AG10803 (cell line): ENCODE results near the gene TMC8.

Experiments used
- DNase-seq: peaks from one replicate; pipeline ENCODE4 v3.0.0; 2010; ENCODE audit warnings: low read depth
- H3K4me3 ChIP-seq: 2 replicates; pipeline ENCODE4 v1.5.1; 2011; ENCODE audit warnings: mild to moderate bottlenecking, low read length, control low read depth
- TF ChIP-seq, protein P1 (sequence below): conservative IDR thresholded peaks from 2 replicates; pipeline ENCODE4 v1.5.1; 2011; ENCODE audit warnings: mild to moderate bottlenecking, low read length, control low read depth, inconsistent platforms

The TMC8 gene

DNA sequence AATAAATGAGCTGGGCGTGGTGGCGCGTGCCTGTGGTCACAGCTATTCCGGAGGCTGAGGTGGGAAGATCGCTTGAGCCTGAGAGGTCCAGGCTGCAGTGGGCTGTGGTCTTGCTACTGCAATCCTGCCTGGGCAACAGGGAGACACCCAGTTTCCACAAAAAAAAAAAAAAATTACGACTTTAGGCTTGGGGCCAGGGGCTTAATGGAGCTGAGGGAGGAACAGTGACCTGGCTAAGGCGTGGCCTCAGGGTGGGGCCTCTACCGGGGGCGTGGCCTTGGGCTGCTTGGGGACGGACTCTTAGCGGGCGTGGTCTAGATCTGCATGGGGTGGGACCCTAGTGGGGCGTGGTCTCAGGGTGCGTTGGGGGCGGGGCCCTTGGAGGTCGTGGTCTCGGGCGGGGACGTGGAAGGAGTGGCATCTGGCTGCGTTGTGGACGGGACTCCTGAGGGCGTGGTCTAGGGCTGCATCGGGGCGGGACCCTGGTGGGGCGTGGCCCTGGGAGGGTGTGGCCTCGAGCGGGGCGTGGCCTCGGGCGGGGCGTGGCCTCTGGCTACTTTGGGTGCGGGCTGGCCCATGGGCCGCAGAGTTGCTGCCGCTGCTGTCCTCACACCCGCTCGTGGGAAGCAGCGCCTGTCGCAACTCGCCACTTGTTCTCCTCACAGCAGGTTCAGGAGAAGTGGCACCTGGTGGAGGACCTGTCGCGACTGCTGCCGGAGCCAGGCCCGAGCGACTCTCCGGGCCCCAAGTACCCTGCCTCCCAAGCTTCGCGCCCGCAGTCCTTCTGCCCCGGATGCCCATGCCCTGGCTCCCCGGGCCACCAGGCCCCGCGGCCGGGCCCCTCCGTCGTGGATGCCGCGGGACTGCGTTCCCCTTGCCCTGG lies 9.8 kb downstream of the TMC8 start:
- peak; percentile 53 for DNase-seq
- TF ChIP-seq, protein P1, sequence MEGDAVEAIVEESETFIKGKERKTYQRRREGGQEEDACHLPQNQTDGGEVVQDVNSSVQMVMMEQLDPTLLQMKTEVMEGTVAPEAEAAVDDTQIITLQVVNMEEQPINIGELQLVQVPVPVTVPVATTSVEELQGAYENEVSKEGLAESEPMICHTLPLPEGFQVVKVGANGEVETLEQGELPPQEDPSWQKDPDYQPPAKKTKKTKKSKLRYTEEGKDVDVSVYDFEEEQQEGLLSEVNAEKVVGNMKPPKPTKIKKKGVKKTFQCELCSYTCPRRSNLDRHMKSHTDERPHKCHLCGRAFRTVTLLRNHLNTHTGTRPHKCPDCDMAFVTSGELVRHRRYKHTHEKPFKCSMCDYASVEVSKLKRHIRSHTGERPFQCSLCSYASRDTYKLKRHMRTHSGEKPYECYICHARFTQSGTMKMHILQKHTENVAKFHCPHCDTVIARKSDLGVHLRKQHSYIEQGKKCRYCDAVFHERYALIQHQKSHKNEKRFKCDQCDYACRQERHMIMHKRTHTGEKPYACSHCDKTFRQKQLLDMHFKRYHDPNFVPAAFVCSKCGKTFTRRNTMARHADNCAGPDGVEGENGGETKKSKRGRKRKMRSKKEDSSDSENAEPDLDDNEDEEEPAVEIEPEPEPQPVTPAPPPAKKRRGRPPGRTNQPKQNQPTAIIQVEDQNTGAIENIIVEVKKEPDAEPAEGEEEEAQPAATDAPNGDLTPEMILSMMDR, result no peak
- H3K4me3 ChIP-seq, result no peak overlapping the region

DNA sequence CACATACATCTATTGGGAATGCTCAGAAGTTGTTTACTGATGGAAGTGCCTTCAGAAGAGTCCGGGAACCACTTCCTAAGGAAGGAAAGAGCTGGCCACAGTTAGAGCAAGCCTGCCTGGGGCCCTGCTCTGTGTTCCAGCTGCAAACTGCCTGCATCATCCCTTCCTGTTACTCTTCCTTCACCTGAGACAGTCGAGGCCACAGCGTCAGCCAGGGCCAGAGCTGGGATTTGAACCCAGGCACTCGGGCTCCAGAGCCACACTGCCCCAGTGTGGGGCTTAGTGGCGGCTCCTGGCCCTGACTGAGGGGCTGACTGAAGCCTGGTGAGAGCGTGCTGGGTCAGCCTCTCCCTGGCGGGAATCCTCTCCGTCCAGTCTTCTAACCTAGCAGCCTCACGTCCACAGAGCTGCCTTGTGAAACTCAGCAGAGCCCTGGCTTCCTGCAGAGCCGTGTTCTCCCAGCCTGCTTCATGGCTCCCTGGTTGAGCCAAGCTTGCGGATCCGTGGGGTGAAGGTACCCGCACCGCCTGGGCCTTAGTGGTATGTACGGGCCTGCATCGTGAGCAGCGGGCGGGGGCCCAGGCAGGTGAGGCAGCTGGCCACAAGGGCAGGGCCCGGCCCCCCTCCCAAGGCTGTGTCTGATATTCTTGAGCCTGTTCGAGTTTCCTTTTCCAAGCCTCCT lies 11.0 kb downstream of the TMC8 start:
- TF ChIP-seq, protein P1, result no peak
- H3K4me3 ChIP-seq, result no peak overlapping the region
- no peak for DNase-seq

DNA sequence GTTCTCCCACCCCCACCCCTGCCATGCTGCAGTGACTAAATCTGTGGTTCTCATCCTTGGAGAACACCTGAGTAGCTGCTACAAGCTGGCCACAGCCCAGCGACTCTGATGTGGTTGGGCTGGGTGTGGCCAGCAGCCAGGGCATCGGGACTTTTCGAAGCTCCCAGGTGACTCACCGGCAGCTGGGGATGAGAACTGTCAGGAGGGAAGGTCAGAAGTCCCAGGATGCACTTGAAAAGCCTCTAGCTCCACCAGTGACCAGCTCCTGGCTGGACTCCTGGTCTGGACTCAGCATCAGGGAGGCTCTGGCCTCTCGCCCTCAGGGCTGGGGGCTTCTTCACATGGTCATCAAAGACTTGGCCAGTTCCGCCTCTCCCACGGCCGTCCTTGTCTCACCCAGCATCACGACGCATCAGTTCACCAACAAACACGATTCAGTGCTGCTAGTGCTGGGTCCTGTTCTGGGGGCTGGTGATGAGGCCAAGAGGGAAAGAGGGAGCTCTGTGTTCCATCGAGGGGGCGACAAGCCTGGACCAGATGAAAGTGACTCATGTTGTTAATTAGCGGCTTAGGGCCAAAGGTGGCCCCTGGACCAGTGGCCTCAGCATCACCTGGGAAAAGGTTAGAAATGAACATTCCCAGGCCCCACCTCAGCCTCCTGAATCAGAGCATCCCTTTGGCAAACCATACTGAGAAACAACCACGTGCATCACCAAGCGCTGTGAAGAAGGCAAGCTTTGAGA lies 11.7 kb downstream of the TMC8 start:
- DNase-seq, result peak; percentile 13
- no peak overlapping the region for H3K4me3 ChIP-seq
- TF ChIP-seq, protein P1, result no peak

DNA sequence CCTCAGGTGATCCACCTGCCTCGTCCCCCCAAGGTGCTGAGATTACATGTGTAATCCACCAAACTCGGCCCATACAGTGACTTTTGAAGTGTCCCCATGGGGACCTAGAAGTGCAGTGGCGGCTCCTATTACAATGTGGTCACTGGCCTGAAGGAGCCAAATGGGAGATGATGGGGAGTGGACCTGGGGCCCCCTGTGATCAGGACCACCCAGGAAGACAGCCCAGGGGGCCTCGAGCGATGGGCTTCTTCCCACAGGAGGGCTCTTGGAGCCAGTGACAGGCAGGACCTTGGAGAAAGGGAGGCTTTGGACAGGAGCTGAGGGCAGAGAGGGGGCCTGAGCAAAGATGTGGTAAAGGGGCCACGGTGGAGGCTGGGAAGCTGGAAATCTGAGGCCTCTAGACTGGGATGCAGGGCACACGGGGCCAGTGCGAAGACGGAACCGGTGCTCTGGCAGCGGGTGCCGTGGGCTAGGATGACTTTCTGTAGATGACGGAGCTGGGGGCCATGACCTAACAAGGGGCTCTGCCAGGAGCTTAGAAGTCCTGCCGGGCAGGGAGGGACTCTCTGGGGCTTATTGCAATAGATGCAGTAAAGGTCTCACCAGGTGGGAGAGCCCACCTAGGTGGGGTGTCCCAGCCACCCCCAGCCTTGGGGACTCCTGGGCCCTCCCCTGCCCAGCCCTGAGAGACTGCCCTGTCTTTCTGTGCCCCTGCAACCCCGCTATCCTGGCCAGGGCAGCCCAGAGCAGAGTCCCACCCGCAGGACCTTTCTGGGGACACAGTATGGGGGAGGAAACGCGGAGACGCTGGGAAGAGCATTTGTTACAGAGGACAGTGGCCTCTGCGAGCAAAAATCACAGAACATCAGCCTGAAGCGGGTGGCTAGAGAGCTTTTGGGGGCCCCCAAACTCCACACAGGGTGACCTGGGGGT lies 12.9 kb downstream of the TMC8 start:
- H3K4me3 ChIP-seq, result no peak overlapping the region
- no peak for DNase-seq
- TF ChIP-seq, protein P1, result no peak

DNA sequence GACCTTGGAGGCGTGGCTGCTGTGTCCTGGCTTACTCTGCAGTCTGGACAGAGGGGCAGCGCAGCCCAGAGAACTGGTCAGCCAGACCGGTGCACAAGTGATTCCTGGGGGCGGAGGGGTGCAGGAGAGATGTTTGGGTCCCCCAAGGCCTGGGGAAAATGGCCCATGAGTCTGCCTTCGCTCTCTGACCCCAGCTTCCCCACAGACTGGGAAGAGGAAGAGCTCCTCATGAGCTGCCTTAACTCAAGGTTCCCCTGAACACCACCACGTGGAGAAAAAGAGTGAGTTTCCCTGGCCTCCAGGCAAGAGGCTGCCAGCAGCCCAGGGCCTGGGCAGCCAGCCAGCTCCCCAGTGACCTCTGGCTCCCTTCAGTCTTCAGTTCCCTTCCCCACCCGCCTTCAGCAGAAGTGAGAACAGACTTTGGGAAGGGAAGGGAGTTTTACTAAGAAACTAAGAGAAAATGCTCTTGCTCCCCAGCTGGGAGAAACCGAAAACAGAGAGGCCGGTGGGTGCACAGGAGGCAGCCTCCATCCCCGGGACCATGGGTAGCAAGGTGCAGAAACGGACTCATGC lies 13.7 kb downstream of the TMC8 start:
- no peak overlapping the region for H3K4me3 ChIP-seq
- TF ChIP-seq, protein P1, result no peak
- peak; percentile 38 for DNase-seq
